CD8-positive, alpha-beta memory T cell (primary cell): ENCODE data around the gene FTH1. TPM values are rescaled to one million over a fixed set of nuclear protein-coding genes. Genes with fewer than 3 reads are reported as not detected.

ENCODE experiments used
- CTCF ChIA-PET: fragments of 350-600 bp; sonication (Branson Sonifier 250); formaldehyde crosslinking; loops from one replicate; lab custom pipeline; 2021; ENCODE audit warnings: antibody characterized with exemption; lab: Charles Lee
- POLR2A ChIA-PET: fragments of 350-600 bp; sonication (Branson Sonifier 250); formaldehyde crosslinking; loops from one replicate; lab custom pipeline; 2021; ENCODE audit warnings: antibody characterized with exemption; lab: Charles Lee
- DNase-seq, 5 donors: peaks; one replicate each; pipeline versions ENCODE4 v3.0.0 to v3.0.0-alpha.2; 2020 to 2022; ENCODE audit warnings: mixed read lengths in 1 of 5
- H3K27ac ChIP-seq: one replicate; pipeline ENCODE4 v1.7.0; 2013; ENCODE audit warnings: low read depth, mild to moderate bottlenecking, low read length, moderate library complexity
- H3K27me3 ChIP-seq: 2 replicates; pipeline ENCODE4 v1.7.0; 2013; ENCODE audit warnings: low read length, mild to moderate bottlenecking; ENCODE audit not compliant: insufficient read depth, poor library complexity, severe bottlenecking
- H3K36me3 ChIP-seq: 2 replicates; pipeline ENCODE4 v1.7.0; 2013; ENCODE audit warnings: mild to moderate bottlenecking, low read length, moderate library complexity; ENCODE audit not compliant: insufficient read depth
- H3K4me1 ChIP-seq: 2 replicates; pipeline ENCODE4 v1.7.0; 2013; ENCODE audit warnings: mild to moderate bottlenecking, low read length, moderate library complexity; ENCODE audit not compliant: insufficient read depth
- H3K4me3 ChIP-seq: 2 replicates; pipeline ENCODE4 v1.7.0; 2013; ENCODE audit warnings: mild to moderate bottlenecking, low read length
- H3K9me3 ChIP-seq: 2 replicates; pipeline ENCODE4 v1.7.0; 2013; ENCODE audit warnings: mild to moderate bottlenecking, low read length
- H3K27ac Mint-ChIP-seq, 8 donors: one replicate each; pipeline ENCODE4 v1.8.0; 2020 to 2021; ENCODE audit warnings: mixed read lengths in 8 of 8, mild to moderate bottlenecking in 6 of 8, inconsistent platforms in 3 of 8, moderate library complexity in 3 of 8
- H3K27me3 Mint-ChIP-seq, 2 donors: one replicate each; pipeline ENCODE4 v1.8.0; 2020 to 2021; ENCODE audit warnings: mixed read lengths in 2 of 2, mild to moderate bottlenecking in 1 of 2, moderate library complexity in 1 of 2
- H3K36me3 Mint-ChIP-seq, 3 donors: one replicate each; pipeline ENCODE4 v1.8.0; 2020 to 2021; ENCODE audit warnings: mixed read lengths in 3 of 3, inconsistent platforms in 1 of 3, mild to moderate bottlenecking in 1 of 3
- H3K4me1 Mint-ChIP-seq, 3 donors: one replicate each; pipeline ENCODE4 v1.8.0; 2020 to 2021; ENCODE audit warnings: mixed read lengths in 3 of 3, inconsistent platforms in 1 of 3, mild to moderate bottlenecking in 1 of 3
- H3K4me3 Mint-ChIP-seq, 7 donors: one replicate each; pipeline ENCODE4 v1.8.0; 2020 to 2021; ENCODE audit warnings: mixed read lengths in 7 of 7, mild to moderate bottlenecking in 6 of 7, moderate library complexity in 4 of 7, inconsistent platforms in 2 of 7
- H3K9me3 Mint-ChIP-seq, 5 donors: one replicate each; pipeline ENCODE4 v1.8.0; 2020 to 2022; ENCODE audit warnings: mixed read lengths in 5 of 5, mild to moderate bottlenecking in 3 of 5, moderate library complexity in 2 of 5, inconsistent platforms in 1 of 5
- polyA plus RNA-seq: library from polyadenylated mRNA; unstranded; fragments of 300-500 nt; fragmentation: Illumina TruSeq; gene quantifications from one replicate; pipeline ENCODE4 v1.2.3, GENCODE V29; 2021
- total RNA-seq, 2 experiments: library from RNA; stranded (reverse); gene quantifications; one replicate each; pipeline ENCODE4 v1.2.3, GENCODE V29; 2021

Gene FTH1
- total and polyA plus RNA-seq, 3 experiments from 2014 or later, result 490 to 2,741 (median 506) TPM

GRCh38 chr11:61975638-61976419, 8.4 kb upstream of the FTH1 start:
- Histone ChIP-seq H3K4me1 (peaks cover 13% of the 10 kb centered on the region), H3K9me3 (no peaks in the 10 kb centered on the region), H3K27me3 (no peaks in the 10 kb centered on the region), H3K27ac (no peak overlapping the region), H3K4me3 (no peak overlapping the region), H3K36me3 (no peaks in the 10 kb centered on the region)
- Mint-ChIP-seq H3K36me3 (peaks cover 0 to under 1% (median 0%) of the 10 kb centered on the region in 3 donors), H3K27me3 (peaks cover 0 to under 1% of the 10 kb centered on the region in 2 donors), H3K9me3 (no peaks in the 10 kb centered on the region), H3K4me1 (peaks cover 6 to 14% (median 6%) of the 10 kb centered on the region in 3 donors), H3K27ac (peak overlapping the region in 3 of 8 donors; percentile 24 to 68 (median 61)), H3K4me3 (peak overlapping the region in 1 of 7 donors; percentile 30)
- no peak for DNase-seq
- ChIA-PET POLR2A (no interaction called here), CTCF (no interaction called here)

DNA sequence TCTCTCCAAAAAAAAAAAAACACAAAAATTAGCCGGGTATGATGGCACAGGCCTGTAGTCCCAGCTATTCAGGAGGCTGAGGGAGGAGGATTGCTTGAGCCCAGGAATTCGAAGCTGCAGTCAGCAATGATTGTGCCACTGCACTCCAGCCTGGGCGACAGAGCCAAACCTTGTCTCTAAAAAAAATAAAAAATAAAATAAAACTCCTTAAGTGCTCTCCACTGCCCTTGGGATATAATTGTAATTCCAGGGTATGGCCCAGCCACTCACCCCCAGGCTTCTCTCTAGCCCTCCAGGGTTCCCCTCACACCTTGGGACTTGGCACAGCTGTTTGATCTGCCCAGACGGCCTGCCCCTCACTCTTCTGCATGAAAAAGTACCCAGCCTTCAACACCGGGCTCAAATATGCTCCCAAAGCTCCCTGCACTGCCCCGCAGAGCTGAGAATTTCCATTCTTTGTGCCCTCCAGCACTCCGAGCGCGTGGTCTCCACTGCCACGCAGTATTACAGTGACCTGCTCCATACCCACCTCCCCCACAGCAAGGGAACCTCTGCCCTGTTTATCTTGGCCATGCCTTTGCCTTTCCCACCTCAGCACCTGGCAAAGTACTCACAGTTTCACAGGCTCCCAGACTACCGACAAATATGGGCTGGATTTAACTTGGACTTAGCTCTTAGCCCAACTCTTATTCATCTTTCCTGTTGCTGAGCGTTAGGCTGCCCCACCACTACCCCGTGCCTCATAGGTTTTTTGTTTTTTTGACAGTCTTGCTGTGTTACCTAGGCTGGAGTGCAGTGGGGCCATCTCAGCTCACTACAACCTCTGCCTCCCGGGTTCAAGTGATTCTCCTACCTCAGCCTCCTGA, 7.6 kb upstream of the FTH1 start:
- no peak for DNase-seq

GRCh38 chr11:61973476-61974162, 6.2 kb upstream of the FTH1 start:
- ChIA-PET POLR2A (no interaction called here), CTCF (interaction anchor here (1.7 kb wide), 1 partner anchor 26 kb away, joined by 5 read pairs; no protein-coding TSS in a partner anchor)
- no peaks in the 10 kb centered on the region for H3K9me3 Mint-ChIP-seq
- H3K4me1 Mint-ChIP-seq, result peaks cover 12 to 29% (median 15%) of the 10 kb centered on the region in 3 donors
- peak overlapping the region in 2 of 8 donors; percentile 6 to 79 for H3K27ac Mint-ChIP-seq
- Histone ChIP-seq H3K27me3 (no peaks in the 10 kb centered on the region), H3K27ac (peak overlapping the region; percentile 82), H3K4me1 (peaks cover 16% of the 10 kb centered on the region), H3K4me3 (no peak overlapping the region), H3K9me3 (no peaks in the 10 kb centered on the region), H3K36me3 (no peaks in the 10 kb centered on the region)
- no peaks in the 10 kb centered on the region for H3K27me3 Mint-ChIP-seq
- H3K36me3 Mint-ChIP-seq, result no peaks in the 10 kb centered on the region
- DNase-seq, result no peak
- H3K4me3 Mint-ChIP-seq, result peak overlapping the region in 1 of 7 donors; percentile 58

More for the DNA sequence above, 7.6 kb upstream of the FTH1 start:
- Histone ChIP-seq H3K4me1 (peaks cover 13% of the 10 kb centered on the region), H3K4me3 (no peak overlapping the region), H3K36me3 (no peaks in the 10 kb centered on the region), H3K27ac (no peak overlapping the region), H3K27me3 (no peaks in the 10 kb centered on the region), H3K9me3 (no peaks in the 10 kb centered on the region)
- Mint-ChIP-seq H3K4me1 (peaks cover 7 to 19% (median 9%) of the 10 kb centered on the region in 3 donors), H3K27ac (peak overlapping the region in 5 of 8 donors; percentile 37 to 84 (median 64)), H3K36me3 (no peaks in the 10 kb centered on the region), H3K4me3 (peak overlapping the region in 1 of 7 donors; percentile 30), H3K9me3 (no peaks in the 10 kb centered on the region), H3K27me3 (no peaks in the 10 kb centered on the region)
- CTCF ChIA-PET, result no interaction called here
- POLR2A ChIA-PET, result interaction anchor here (0.6 kb wide), 1 partner anchor 13 kb away, joined by 8 read pairs; no protein-coding TSS in a partner anchor

DNA sequence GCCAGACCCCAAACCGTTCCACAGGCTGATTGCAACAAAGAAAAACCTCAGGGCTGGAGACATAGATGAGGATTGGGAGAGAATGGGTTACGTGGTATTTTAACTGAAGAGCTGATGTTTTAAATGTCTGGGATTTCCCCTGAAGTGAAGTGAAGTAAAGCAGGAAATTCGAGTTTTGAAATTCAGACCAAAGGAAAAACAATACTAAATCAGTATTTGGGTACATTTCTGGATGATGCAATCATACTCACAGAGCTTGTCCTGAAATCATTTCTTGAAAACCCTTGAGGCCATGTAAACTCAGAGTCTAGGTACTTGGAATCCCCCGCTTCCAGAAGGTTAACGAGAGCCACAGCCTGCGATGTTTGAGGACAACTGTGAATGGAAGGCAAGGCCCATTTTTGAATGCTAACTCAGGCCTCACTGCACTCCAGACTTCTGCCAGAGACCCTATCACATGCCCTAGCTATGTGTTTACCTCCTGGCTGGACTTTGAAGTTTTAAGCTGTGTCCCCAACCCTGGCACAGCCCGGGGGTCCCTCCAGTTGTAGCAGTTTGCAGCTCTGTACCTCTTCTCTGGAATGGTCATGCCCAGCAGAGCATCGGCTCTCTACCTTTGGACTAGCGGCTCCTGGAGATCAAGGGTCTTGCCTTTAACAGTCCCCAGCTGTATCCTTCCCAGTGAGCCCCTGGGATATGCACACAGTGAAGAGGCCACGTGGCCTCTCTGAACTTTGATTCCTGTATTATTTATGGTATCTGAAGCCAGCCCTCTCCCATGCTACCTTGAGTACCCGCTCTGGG, 5.4 kb upstream of the FTH1 start:
- ChIA-PET CTCF (interaction anchor here (1.7 kb wide), 1 partner anchor 26 kb away, joined by 5 read pairs; no protein-coding TSS in a partner anchor), POLR2A (no interaction called here)
- Histone ChIP-seq H3K27me3 (no peaks in the 10 kb centered on the region), H3K4me3 (no peak overlapping the region), H3K4me1 (peaks cover 20% of the 10 kb centered on the region), H3K9me3 (no peaks in the 10 kb centered on the region), H3K36me3 (no peaks in the 10 kb centered on the region), H3K27ac (peak overlapping the region; percentile 82)
- no peaks in the 10 kb centered on the region for H3K9me3 Mint-ChIP-seq
- peak in 1 of 5 donors; percentile 18 for DNase-seq
- peak overlapping the region in 1 of 7 donors; percentile 14 for H3K4me3 Mint-ChIP-seq
- H3K27me3 Mint-ChIP-seq, result no peaks in the 10 kb centered on the region
- peaks cover 18 to 37% (median 21%) of the 10 kb centered on the region in 3 donors for H3K4me1 Mint-ChIP-seq
- H3K27ac Mint-ChIP-seq, result peak overlapping the region in 6 of 8 donors; percentile 6 to 79 (median 24)
- peaks cover 0 to 1% (median 0%) of the 10 kb centered on the region in 3 donors for H3K36me3 Mint-ChIP-seq

DNA sequence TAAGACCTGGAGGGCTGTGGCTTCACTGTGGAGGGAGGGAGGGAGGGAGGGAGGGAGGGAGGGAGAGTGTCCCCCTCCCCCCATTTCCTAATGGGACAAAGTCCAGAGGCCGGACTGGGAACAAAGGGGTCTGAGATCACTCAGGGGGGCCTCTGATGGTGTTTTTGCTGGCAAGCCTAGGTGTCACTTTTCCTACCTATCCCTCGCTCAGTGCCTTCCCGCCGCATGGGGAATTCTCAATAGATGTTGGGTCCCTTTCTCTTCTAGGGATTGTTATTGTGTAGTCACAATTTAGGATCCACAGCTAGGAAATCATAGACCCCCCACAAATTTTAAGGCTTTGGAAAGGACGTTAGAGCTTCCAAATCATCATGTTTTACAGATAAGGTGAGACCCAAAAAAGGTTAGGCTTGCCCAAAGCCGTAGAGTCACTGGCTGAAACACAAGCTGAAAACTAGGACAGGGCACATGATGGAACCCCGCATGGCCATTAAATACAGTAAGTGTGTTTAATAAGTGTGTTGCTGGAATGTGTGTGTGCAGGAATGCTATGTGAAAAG, 4.8 kb upstream of the FTH1 start:
- ChIA-PET POLR2A (no interaction called here), CTCF (interaction anchor here (1.7 kb wide), 1 partner anchor 25 kb away, joined by 5 read pairs; no protein-coding TSS in a partner anchor)
- Mint-ChIP-seq H3K4me1 (peaks cover 18 to 38% (median 21%) of the 10 kb centered on the region in 3 donors), H3K36me3 (peaks cover 0 to 5% (median 0%) of the 10 kb centered on the region in 3 donors), H3K27ac (peak overlapping the region in 4 of 8 donors; percentile 12 to 78 (median 24)), H3K4me3 (peak overlapping the region in 1 of 7 donors; percentile 14), H3K27me3 (no peaks in the 10 kb centered on the region), H3K9me3 (no peaks in the 10 kb centered on the region)
- DNase-seq, result no peak
- Histone ChIP-seq H3K4me3 (no peak overlapping the region), H3K27me3 (no peaks in the 10 kb centered on the region), H3K9me3 (no peaks in the 10 kb centered on the region), H3K4me1 (peaks cover 20% of the 10 kb centered on the region), H3K36me3 (no peaks in the 10 kb centered on the region), H3K27ac (peak overlapping the region; percentile 82)

- peak overlapping the region in 4 of 8 donors; percentile 30 to 48 (median 41) for H3K27ac Mint-ChIP-seq
These were observed 4.0 kb upstream of the FTH1 start for GRCh38 chr11:61971248-61972111.

More at GRCh38 chr11:61971248-61972111, 4.0 kb upstream of the FTH1 start:
- H3K27me3 ChIP-seq, result no peaks in the 10 kb centered on the region
- H3K36me3 Mint-ChIP-seq, result peaks cover 0 to 11% (median under 1%) of the 10 kb centered on the region in 3 donors
- H3K27ac ChIP-seq, result peak overlapping the region; percentile 94
- H3K4me1 Mint-ChIP-seq, result peaks cover 20 to 39% (median 22%) of the 10 kb centered on the region in 3 donors
- H3K36me3 ChIP-seq, result no peaks in the 10 kb centered on the region
- DNase-seq, result peak in 1 of 5 donors; percentile 18
- peaks cover 20% of the 10 kb centered on the region for H3K4me1 ChIP-seq
- no peaks in the 10 kb centered on the region for H3K27me3 Mint-ChIP-seq
- H3K4me3 Mint-ChIP-seq, result no peak overlapping the region
- POLR2A ChIA-PET, result no interaction called here
- CTCF ChIA-PET, result interaction anchor here (0.9 kb wide), 1 partner anchor 10 kb away, joined by 3 read pairs; no protein-coding TSS in a partner anchor
- H3K9me3 Mint-ChIP-seq, result no peaks in the 10 kb centered on the region
- no peak overlapping the region for H3K4me3 ChIP-seq
- H3K9me3 ChIP-seq, result no peaks in the 10 kb centered on the region
